ENCODE measurements around the gene MYOG.

DNA sequence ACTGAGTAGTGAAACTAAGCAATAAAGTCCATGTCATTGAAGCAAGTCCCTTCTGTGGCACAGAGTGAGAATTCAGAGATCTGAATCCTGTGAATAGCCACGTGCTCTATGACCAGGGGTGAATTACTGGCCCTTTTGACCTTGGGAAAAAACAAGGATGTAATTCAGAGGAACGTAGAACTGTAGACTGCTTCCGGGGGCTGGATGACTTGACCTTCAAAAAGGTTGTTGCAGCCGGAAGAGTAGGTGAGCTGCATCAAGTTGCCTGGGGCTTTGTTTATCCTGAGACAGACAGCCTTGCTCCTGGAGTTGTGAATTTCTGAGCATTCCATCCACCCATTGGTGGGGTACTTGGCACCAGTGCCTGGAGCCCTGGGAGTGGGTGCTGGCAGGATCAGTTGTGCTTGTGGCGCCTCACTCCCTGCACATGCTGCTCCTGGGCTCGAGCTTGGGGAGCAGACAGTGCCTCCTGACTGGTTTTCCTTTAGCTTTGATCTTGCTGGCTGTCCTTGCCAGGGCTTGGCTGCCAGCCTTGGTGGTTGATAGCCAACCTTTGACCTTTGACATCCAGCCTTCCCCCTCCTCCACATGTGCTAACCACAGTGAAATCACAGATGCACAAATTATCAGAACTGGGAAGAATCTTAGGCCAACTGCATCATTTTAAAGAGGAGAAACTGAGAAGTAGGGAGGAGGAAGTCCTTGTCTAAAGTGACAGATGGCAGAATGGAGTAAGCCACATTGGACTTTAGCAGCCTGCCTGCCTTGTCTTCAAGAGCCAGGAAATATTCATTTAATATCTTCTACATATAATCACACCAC lies 16.2 kb upstream of the MYOG start:
- TF ChIP-seq, protein P1, sequence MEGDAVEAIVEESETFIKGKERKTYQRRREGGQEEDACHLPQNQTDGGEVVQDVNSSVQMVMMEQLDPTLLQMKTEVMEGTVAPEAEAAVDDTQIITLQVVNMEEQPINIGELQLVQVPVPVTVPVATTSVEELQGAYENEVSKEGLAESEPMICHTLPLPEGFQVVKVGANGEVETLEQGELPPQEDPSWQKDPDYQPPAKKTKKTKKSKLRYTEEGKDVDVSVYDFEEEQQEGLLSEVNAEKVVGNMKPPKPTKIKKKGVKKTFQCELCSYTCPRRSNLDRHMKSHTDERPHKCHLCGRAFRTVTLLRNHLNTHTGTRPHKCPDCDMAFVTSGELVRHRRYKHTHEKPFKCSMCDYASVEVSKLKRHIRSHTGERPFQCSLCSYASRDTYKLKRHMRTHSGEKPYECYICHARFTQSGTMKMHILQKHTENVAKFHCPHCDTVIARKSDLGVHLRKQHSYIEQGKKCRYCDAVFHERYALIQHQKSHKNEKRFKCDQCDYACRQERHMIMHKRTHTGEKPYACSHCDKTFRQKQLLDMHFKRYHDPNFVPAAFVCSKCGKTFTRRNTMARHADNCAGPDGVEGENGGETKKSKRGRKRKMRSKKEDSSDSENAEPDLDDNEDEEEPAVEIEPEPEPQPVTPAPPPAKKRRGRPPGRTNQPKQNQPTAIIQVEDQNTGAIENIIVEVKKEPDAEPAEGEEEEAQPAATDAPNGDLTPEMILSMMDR (IDR thresholded peaks at IDR 0.05) = no peak
- TF ChIP-seq POLR2A (IDR thresholded peaks at IDR 0.05) = no peak
- no peak for TF ChIP-seq POLR2AphosphoS5 (IDR thresholded peaks at IDR 0.05)

All from prostate gland (tissue), 2 donors.